ENCODE data around the gene SCAMP1.
"Not testable (repeated sequence)": the region's sequence is repeated elsewhere in the genome, so short reads cannot be mapped to it uniquely, and the experiment has no call there.

Gene SCAMP1

GRCh38 chr5:78373231-78373630 is 12.8 kb downstream of the SCAMP1 start:
- no peak for DNase-seq (ENCODE audit: low read depth)
- H3K4me3 ChIP-seq (ENCODE audit: low read depth, low read length), result no peak overlapping the region
- no peak for TF ChIP-seq CTCF (IDR thresholded peaks at IDR 0.05; ENCODE audit: insufficient read depth, low read depth, low read length, missing control alignments)

GRCh38 chr5:78376315-78376714 is 15.9 kb downstream of the SCAMP1 start:
- TF ChIP-seq CTCF (IDR thresholded peaks at IDR 0.05; ENCODE audit: insufficient read depth, low read depth, low read length, missing control alignments), result no peak
- no peak overlapping the region for H3K4me3 ChIP-seq (ENCODE audit: low read depth, low read length)
- no peak for DNase-seq (ENCODE audit: low read depth)

GRCh38 chr5:78377056-78377717 is 16.8 kb downstream of the SCAMP1 start:
- no peak for TF ChIP-seq CTCF (IDR thresholded peaks at IDR 0.05; ENCODE audit: insufficient read depth, low read depth, low read length, missing control alignments)
- DNase-seq (ENCODE audit: low read depth), result no peak
- H3K4me3 ChIP-seq (ENCODE audit: low read depth, low read length), result no peak overlapping the region

- no peak overlapping the region for H3K4me3 ChIP-seq (ENCODE audit: low read depth, low read length)
- DNase-seq (ENCODE audit: low read depth), result no peak
- TF ChIP-seq CTCF (IDR thresholded peaks at IDR 0.05; ENCODE audit: insufficient read depth, low read depth, low read length, missing control alignments), result no peak
Measured at GRCh38 chr5:78377718-78378105, 17.3 kb downstream of the SCAMP1 start.

- no peak for DNase-seq (ENCODE audit: low read depth)
- TF ChIP-seq CTCF (IDR thresholded peaks at IDR 0.05; ENCODE audit: insufficient read depth, low read depth, low read length, missing control alignments), result no peak
- H3K4me3 ChIP-seq (ENCODE audit: low read depth, low read length), result no peak overlapping the region
Measured at GRCh38 chr5:78387468-78388153, 27.2 kb downstream of the SCAMP1 start.

- DNase-seq (ENCODE audit: low read depth); H3K4me3 ChIP-seq (ENCODE audit: low read depth, low read length): not testable (repeated sequence)
Measured at GRCh38 chr5:78391357-78391756, 30.9 kb downstream of the SCAMP1 start.

GRCh38 chr5:78397831-78398230 is 37.4 kb downstream of the SCAMP1 start:
- no peak for TF ChIP-seq CTCF (IDR thresholded peaks at IDR 0.05; ENCODE audit: insufficient read depth, low read depth, low read length, missing control alignments)
- no peak for DNase-seq (ENCODE audit: low read depth)
- H3K4me3 ChIP-seq (ENCODE audit: low read depth, low read length), result no peak overlapping the region
